Fibroblast of lung (primary cell): Measurements from ENCODE around the gene CIAO2A. TPM values are rescaled to one million over a fixed set of nuclear protein-coding genes. Genes with fewer than 3 reads are reported as not detected.
A peak's percentile ranks its signal among the peaks of the same experiment; 100 is the strongest.

ENCODE experiments used
- DNase-seq, 2 donors: peaks; one replicate each; pipeline versions ENCODE4 v3.0.0 to v3.0.0-alpha.2; 2010; ENCODE audit warnings: low read depth in 2 of 2
- H2AFZ ChIP-seq: 2 replicates; pipeline ENCODE4 v1.5.1; 2012; ENCODE audit warnings: low read length, control low read depth, inconsistent platforms
- H3K27ac ChIP-seq: 2 replicates; pipeline ENCODE4 v1.5.1; 2011; ENCODE audit warnings: low read length, control low read depth; ENCODE audit not compliant: insufficient read depth
- H3K27me3 ChIP-seq: 2 replicates; pipeline ENCODE4 v1.5.1; 2011; ENCODE audit warnings: mild to moderate bottlenecking, low read length; ENCODE audit not compliant: control insufficient read depth, insufficient read depth
- H3K36me3 ChIP-seq: 2 replicates; pipeline ENCODE4 v1.5.1; 2011; ENCODE audit warnings: low read length; ENCODE audit not compliant: control insufficient read depth, insufficient read depth
- H3K4me1 ChIP-seq: 2 replicates; pipeline ENCODE4 v1.5.1; 2011; ENCODE audit warnings: low read length; ENCODE audit not compliant: control insufficient read depth, insufficient read depth; ENCODE audit errors: extremely low read depth
- H3K4me2 ChIP-seq: 2 replicates; pipeline ENCODE4 v1.5.1; 2011; ENCODE audit warnings: low read length, control low read depth; ENCODE audit not compliant: insufficient read depth; ENCODE audit errors: extremely low read depth
- H3K4me3 ChIP-seq, 4 experiments: fragments of 200-600 bp in 1 of 4; sonication (generic) in 1 of 4; replicated peaks in 1 of 4; 2 replicates each; pipeline ENCODE4 v1.5.1; 2011 to 2016; ENCODE audit warnings: low read length in 4 of 4, low read depth in 3 of 4, mild to moderate bottlenecking in 3 of 4, control low read depth in 2 of 4, inconsistent platforms in 1 of 4, mixed read lengths in 1 of 4; ENCODE audit not compliant: insufficient read depth in 1 of 4; ENCODE audit errors: control extremely low read depth in 1 of 4
- H3K79me2 ChIP-seq: 2 replicates; pipeline ENCODE4 v1.5.1; 2012; ENCODE audit warnings: mild to moderate bottlenecking, low read length, inconsistent platforms; ENCODE audit not compliant: control insufficient read depth, insufficient read depth
- H3K9ac ChIP-seq: 2 replicates; pipeline ENCODE4 v1.5.1; 2011; ENCODE audit warnings: mild to moderate bottlenecking, low read length, control low read depth; ENCODE audit not compliant: insufficient read depth
- H3K9me3 ChIP-seq: 2 replicates; pipeline ENCODE4 v1.5.1; 2012; ENCODE audit warnings: low read depth, low read length; ENCODE audit not compliant: control insufficient read depth, insufficient read depth
- H4K20me1 ChIP-seq: 2 replicates; pipeline ENCODE4 v1.5.1; 2011; ENCODE audit warnings: low read length; ENCODE audit not compliant: control insufficient read depth, insufficient read depth; ENCODE audit errors: extremely low read depth
- CTCF ChIP-seq, 2 donors: IDR thresholded peaks in 1 of 2; conservative IDR thresholded peaks in 1 of 2; 1 replicate in 1 of 2; 2 replicates in 1 of 2; pipeline ENCODE4 v1.5.1; 2011 to 2012; ENCODE audit warnings: low read length in 2 of 2, control low read depth in 1 of 2, inconsistent platforms in 1 of 2, low read depth in 1 of 2, mild to moderate bottlenecking in 1 of 2
- EZH2 ChIP-seq: IDR thresholded peaks from 2 replicates; pipeline ENCODE4 v1.5.1; 2012; ENCODE audit warnings: low read length, control low read depth, mild to moderate bottlenecking; ENCODE audit errors: missing control alignments
- polyA minus RNA-seq: library from RNA; depleted of rRNA, polyadenylated mRNA; stranded (reverse); fragments of >200 nt; gene quantifications from 2 replicates; pipeline ENCODE4 v1.2.3, GENCODE V29; 2011; ENCODE audit warnings: low replicate concordance
- polyA plus RNA-seq, 2 donors: library from polyadenylated mRNA; depleted of rRNA in 1 of 2; stranded (reverse) in 1 of 2; unstranded in 1 of 2; fragments of >200 nt; gene quantifications; 2 replicates each; pipeline ENCODE4 v1.2.1, GENCODE V29; 2011 to 2012; ENCODE audit warnings: missing spikeins in 1 of 2
- total RNA-seq: library from RNA; depleted of rRNA; stranded (reverse); fragments of >200 nt; gene quantifications from 2 replicates; pipeline ENCODE4 v1.2.1, GENCODE V29; 2014

The CIAO2A gene
- total RNA-seq (59.1 and 94.5 TPM in 2 replicates), polyA plus RNA-seq (48.7 and 54.0 TPM in 2 replicates), polyA minus RNA-seq (4.0 and 4.8 TPM in 2 replicates)
- polyA plus RNA-seq (2012), result 38.1 and 45.4 TPM in 2 replicates

GRCh38 chr15:64093627-64094417 is at the start of gene CIAO2A:
CIAO2A (minus strand) TSS chr15:64093838; CDS start chr15:64093768, 70 bp downstream.
- no peaks in the 10 kb centered on the region for H3K36me3 ChIP-seq
- H2AFZ ChIP-seq, result peak within 1 kb of the TSS; percentile 94
- peak within 1 kb of the TSS; percentile 72 for H3K9ac ChIP-seq
- H3K4me2 ChIP-seq, result peak within 1 kb of the TSS; percentile 86
- TF ChIP-seq CTCF (conservative IDR thresholded peaks at IDR 0.05 in 1 of 2, IDR thresholded peaks at IDR 0.05 in 1 of 2; ENCODE audit: low read depth in 1 of 2, low read length in 2 of 2) (no peak), EZH2 (no peak)
- no peaks in the 10 kb centered on the region for H4K20me1 ChIP-seq
- no peaks in the 10 kb centered on the region for H3K27me3 ChIP-seq
- peak within 1 kb of the TSS; percentile 67 to 89 (median 80) for H3K4me3 ChIP-seq
- H3K4me1 ChIP-seq, result peaks cover 5% of the 10 kb centered on the region
- peak within 1 kb of the TSS; percentile 92 for H3K27ac ChIP-seq
- peaks cover 51% of the 10 kb centered on the region for H3K79me2 ChIP-seq
- H3K9me3 ChIP-seq, result no peaks in the 10 kb centered on the region
- DNase-seq, result peak; percentile 98 to 99

- H4K20me1 ChIP-seq, result no peaks in the 10 kb centered on the region
- H3K27me3 ChIP-seq, result no peaks in the 10 kb centered on the region
- no peaks in the 10 kb centered on the region for H3K4me1 ChIP-seq
- peaks cover 6% of the 10 kb centered on the region for H3K36me3 ChIP-seq
- H3K9me3 ChIP-seq, result no peaks in the 10 kb centered on the region
- DNase-seq, result no peak
- H3K79me2 ChIP-seq, result no peaks in the 10 kb centered on the region
- H2AFZ ChIP-seq, result no peak overlapping the region
- no peak overlapping the region for H3K27ac ChIP-seq
- H3K4me3 ChIP-seq, result no peak overlapping the region
- no peak for TF ChIP-seq EZH2
- TF ChIP-seq CTCF (conservative IDR thresholded peaks at IDR 0.05 in 1 of 2, IDR thresholded peaks at IDR 0.05 in 1 of 2; ENCODE audit: low read depth in 1 of 2, low read length in 2 of 2), result no peak
- no peak overlapping the region for H3K9ac ChIP-seq
- H3K4me2 ChIP-seq, result no peak overlapping the region
Observed at GRCh38 chr15:64143276-64143675, 49.6 kb upstream of the CIAO2A start.

- Histone ChIP-seq H2AFZ (no peak overlapping the region), H3K4me1 (no peaks in the 10 kb centered on the region), H3K4me2 (no peak overlapping the region), H4K20me1 (no peaks in the 10 kb centered on the region), H3K27me3 (no peaks in the 10 kb centered on the region), H3K79me2 (no peaks in the 10 kb centered on the region), H3K36me3 (peaks cover 10% of the 10 kb centered on the region), H3K9ac (no peak overlapping the region), H3K9me3 (no peaks in the 10 kb centered on the region), H3K27ac (no peak overlapping the region), H3K4me3 (no peak overlapping the region)
- no peak for DNase-seq
- TF ChIP-seq EZH2 (no peak), CTCF (conservative IDR thresholded peaks at IDR 0.05 in 1 of 2, IDR thresholded peaks at IDR 0.05 in 1 of 2; ENCODE audit: low read depth in 1 of 2, low read length in 2 of 2) (no peak)
Observed at GRCh38 chr15:64141798-64142512, 48.3 kb upstream of the CIAO2A start.
